Measurements from ENCODE around the gene PLSCR2.
"Not testable (repeated sequence)": the region's sequence is repeated elsewhere in the genome, so short reads cannot be mapped to it uniquely, and the experiment has no call there.

Gene PLSCR2

DNA sequence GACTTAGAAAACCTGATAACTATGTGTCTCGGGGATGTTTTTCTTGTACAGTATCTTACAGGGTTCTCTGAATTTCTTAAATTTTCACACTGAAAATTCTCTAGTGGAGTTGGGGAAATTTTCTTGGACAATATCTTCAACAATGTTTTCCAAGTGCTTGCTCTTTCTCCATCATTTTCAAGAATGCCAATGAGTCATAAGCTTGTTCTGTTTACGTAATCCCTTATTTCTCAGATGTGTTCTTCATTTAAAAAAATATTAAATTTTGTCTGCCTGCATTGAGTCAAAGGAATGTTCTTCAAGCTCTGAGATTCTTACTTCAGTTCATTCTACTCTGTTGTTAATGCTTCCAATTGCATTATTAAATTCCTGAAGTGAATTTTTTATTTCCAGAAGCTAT, 21.9 kb upstream of the PLSCR2 start:
- DNase-seq (ENCODE audit: low read depth in 2 of 3, low spot score in 1 of 3) = no peak

DNA sequence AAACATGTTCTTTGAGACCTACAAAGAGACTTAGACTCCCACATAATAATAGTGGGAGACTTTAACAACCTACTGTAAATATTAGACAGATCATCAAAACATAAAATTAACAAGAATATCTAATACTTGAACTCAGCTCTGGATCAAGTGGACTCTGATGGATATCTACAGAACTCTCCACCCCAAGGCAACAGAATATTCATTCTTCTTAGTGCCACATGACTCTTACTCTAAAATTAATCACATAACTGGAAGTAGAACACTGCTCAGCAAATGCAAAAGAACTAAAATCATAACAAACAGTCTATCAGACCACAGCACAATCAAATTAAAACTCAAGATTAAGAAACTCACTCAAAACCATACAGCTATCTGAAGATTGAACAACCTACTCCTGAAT, 15.9 kb upstream of the PLSCR2 start:
- no peak for DNase-seq (ENCODE audit: low read depth in 2 of 3, low spot score in 1 of 3)

DNA sequence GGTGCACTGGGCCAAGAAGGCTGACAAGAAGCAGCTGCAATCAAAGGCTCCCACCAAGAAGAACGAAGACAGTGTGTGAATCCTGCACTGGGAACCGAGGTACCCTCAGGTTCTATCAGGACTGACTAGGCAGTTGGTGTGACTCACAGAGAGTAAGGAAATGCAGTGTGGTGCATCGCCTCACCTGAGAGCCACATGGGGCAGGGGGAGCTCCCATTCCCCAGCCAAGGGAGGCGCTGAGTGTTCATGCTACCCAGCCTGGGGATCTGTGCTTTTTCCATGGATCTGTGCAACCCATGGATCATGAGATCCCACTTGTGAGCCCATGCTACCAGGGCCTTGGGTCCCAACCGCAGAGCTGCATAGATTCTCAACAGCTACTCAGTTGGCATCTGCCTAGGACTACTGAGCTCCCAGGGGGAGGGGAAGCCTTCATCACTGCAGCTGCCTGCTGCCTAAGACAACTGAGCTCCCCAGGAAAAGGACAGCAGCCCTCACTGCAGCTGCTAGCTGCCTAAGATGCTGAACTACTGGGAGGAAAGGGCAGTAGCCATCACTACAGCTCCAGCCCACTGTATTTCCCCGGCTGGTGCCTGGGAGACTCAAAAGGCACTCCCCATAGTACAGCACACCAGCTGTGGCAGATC, 6.9 kb upstream of the PLSCR2 start:
- no peak for DNase-seq (ENCODE audit: low read depth in 2 of 3, low spot score in 1 of 3)

DNA sequence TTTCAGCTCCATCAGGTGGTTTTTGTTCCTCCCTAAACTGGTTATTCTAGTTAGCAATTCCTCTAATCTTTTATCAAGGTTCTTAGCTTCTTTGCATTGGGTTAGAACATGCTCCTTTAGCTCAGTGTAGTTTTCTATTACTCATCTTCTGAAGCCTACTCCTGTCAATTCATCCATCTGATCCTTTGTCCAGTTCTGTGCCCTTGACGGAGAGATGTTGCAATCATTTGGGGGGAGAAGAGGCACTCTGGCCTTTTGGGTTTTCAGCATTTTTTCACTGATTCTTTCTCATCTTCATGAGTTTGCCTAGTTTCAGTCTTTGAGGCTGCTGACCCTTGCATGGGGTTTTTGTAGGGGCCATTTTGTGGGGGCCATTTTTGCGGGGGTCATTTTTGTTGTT, 5.6 kb upstream of the PLSCR2 start:
- not testable (repeated sequence) for DNase-seq (ENCODE audit: low read depth in 2 of 3, low spot score in 1 of 3)

DNA sequence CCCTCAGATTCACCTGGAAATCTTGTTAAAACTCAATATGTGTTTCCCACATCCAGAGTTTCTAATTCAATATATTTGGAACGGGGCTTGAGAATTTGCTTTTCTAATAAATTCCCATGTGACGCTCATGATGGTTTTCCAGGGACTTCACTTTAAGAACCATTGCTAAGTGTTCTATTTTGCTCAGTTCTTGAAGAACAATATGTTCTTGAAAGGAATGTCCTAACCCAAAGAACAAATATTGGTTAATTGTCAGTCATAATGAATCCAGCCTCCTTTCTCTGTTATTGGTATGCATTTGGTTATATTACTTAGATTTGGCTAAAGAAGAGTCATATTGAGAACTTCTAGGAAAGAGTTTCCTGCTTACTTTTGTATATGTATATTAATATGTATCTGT, 4.4 kb upstream of the PLSCR2 start:
- no peak for DNase-seq (ENCODE audit: low read depth in 2 of 3, low spot score in 1 of 3)

DNA sequence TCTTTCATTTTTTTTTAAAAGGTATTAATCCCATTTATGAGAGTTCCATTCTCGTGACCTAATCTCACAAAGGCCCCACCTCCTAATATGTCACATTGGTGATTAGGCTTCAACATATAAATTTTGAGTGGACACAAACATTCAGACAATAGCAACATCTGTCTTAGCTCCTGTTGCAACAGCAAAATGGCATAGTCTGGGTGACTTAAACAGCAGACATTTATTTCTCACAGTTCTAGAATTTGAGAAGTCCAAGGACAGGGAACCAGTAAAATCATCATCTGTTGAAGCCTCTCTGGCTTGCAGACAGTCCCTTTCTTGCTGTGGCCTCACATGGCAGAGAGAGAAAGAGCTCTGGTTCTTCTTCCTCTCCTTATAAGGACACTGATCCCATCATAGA, 3.2 kb upstream of the PLSCR2 start:
- no peak for DNase-seq (ENCODE audit: low read depth in 2 of 3, low spot score in 1 of 3)

DNA sequence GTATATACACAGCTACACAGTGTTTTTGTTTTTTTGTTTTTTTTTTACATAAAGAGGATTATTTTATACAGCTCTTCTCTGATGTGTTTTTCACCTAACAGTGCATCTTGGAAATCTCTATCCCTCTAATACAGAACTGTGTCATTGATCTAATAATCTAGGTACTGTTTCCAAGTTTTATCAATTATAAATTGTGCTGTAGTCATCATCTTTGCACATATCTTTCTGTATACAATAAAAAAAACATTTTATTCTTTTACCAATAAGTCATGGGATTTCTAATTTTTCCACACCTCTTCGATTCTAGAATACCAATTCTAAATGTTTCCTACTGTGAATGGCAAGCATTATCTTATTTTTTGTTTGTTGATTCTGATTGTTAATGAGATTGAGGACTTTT, 1.7 kb upstream of the PLSCR2 start:
- no peak for DNase-seq (ENCODE audit: low read depth in 2 of 3, low spot score in 1 of 3)

DNA sequence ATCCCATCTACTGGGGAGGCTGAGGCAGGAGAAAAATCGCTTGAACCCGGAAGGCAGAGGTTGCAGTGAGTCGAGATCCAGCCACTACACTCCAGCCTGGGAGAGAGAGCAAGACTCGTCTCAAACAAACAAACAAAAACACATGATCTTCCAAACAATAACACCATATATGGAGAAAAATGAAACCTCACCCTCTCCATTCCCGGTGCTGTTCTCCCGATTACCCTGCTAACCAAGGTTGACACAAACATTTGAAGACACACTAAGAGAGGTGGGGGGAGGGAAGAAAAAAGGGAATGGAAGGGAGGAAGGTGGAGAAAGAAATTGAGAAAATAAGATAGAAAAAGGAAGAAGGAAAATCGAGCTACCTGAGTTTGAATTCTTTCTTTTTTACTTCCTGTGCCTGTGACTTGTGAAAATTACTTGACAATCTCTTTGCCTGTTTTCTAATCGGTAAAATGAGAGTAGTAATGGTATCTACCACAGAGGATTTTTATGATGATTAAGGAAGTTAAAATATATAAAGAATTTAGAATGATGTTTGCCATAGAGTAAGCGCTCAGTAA, 1.1 kb upstream of the PLSCR2 start:
- no peak for DNase-seq (ENCODE audit: low read depth in 2 of 3, low spot score in 1 of 3)

DNA sequence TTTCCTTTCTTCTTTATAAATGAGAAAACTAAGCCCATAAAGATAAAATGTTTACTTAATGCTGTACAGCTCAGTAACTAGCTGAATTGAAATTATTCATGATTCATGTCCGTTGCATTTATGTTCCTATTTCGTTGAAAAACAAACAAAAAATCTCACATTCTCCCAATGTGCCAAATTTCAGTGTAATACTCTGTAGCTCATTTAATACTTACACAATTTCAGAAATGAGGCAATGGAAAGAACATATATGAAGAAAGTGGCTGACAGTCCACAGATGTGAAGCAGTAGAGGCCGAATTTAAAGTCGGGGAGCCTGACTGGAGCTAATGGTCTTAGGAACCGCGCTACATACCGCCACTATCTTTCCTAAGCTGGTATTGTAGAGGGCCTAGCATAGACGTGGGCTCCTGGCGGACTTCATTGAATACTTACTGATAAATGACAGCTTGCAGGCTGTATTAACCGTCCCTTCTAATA, 651 bp downstream of the PLSCR2 start:
- DNase-seq (ENCODE audit: low read depth in 2 of 3, low spot score in 1 of 3) = no peak

DNA sequence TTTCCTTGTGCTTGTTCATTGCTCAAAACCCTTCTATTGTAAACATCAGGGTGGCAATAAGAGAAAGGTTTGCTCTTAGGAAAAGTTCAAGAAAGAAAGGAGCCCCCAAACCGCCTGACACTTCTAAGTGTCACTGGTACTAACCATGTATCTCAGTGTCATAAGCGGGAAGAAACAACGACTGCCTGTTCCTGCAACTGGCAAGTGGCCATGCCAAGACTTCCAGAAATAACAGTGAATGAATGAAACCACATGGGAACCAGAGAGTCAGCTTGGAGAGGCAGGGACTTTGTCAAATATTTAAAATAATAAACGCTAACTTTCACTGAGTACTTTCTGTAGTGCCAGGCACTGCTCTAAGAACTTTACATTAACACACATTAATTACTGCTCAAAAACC, 1.1 kb downstream of the PLSCR2 start:
- no peak for DNase-seq (ENCODE audit: low read depth in 2 of 3, low spot score in 1 of 3)

DNA sequence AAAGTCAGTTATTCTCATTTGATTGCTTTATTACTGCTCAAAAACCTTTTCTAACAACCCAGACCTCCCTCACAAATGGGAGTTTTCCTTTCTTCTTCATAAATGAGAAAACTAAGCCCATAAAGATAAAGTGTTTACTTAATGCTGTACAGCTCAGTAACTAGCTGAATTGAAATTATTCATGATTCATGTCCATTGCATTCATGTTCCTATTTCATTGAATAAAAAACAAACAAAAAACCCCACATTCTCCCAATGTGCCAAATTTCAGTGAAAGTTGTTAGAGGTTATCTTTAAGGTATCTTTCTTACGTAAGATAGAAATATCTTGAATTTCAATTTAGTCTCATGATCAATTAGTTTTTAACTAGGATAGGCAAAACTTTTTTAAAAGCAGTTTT, 2.8 kb downstream of the PLSCR2 start:
- DNase-seq (ENCODE audit: low read depth in 2 of 3, low spot score in 1 of 3) = no peak

DNA sequence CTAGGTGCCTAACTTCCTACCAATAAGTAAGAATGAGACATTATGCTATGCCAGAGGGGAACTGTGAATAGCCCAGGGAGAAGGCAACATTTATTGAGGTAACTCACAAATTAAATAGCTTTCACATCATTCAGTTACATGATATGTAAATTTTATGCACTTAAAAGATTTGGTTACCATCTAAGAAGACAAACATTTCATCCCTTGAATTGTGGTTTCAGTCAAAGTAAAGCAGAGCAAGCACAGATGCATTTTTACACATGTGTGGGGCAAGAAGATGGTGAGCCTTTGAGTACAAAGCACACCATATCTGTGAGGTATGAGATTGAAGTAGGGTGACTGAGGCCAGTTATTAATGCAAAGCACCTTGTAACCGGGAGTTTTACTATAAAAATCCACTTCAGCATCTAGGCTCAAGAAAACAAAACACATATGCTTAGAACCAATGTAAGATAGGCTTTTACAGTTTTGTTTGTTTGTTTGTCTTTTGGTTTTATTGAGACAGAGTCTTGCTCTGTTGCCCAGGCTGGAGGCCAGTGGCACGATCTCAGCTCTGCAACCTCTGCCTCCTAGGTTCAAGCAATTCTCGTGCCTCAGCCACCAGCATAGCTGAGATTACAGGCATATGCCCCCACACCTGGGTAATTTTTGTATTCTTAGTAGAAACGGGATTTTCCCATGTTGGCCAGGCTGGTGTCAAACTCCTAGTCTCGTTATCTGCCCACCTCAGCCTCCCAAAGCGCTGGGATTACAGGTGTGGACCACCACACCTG, 3.5 kb downstream of the PLSCR2 start:
- no peak for DNase-seq (ENCODE audit: low read depth in 2 of 3, low spot score in 1 of 3)

DNA sequence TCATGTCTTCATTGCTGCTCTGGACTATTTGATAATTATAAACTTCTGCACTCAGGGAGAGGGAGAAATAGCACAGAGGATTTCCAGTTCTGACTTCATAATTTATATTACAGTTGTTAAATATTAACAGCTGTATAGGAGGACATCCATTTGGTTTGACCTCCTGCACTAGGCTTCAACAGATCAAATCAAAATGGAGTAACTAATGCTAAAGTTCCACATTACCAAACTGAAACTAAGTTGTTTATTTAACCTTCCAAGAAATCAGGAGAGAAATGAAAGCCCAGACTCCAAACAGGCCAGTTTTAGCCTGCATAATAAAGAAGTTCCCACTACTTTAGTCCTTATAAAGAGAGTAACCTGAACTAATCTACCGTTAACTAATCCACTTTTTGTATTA, 4.6 kb downstream of the PLSCR2 start:
- no peak for DNase-seq (ENCODE audit: low read depth in 2 of 3, low spot score in 1 of 3)

DNA sequence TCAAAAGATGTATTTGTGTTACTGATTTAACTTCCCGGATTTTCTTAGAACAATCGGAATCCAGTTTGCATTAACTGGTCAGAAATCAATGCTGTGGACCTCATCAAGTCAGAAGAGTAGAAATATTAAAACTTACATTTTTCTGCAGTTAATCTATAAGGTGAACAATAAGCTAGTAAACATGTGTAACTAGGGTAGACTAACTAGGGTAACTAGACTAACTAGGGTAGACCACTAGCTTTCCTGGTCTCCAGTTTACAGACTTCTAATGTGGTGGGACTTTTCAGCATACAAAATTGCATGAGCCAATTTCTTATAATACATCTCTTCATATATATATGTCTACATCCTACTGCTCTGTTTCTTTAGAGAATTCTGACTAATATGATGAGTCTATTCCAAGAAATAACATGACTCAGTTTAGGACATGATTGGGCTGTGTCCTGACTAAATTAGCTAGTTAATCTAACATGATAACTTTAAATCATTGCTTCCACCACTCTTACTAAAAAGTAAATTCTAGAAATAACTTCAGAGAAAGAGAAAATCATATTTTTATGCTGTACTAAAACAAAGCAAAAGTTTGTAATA, 5.3 kb downstream of the PLSCR2 start:
- DNase-seq (ENCODE audit: low read depth in 2 of 3, low spot score in 1 of 3) = no peak

DNA sequence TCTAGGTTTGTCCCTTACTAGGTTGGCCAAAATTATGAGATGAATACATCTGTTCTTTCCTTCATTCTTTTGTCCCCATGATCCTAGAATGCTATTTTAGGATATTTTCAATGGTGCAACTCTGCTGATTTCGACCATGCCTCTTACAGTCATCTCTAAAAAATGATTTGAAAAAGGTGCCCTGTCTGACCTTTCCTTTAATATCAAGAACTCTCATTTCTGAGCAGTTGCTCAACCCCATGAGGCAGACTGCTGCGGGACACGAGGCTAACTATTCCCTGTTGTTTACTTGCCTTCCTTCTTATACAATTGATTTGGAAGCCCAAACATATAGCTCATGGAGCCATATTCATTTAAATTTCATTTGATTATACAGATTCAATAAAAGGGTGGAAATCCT, 14.6 kb downstream of the PLSCR2 start:
- no peak for DNase-seq (ENCODE audit: low read depth in 2 of 3, low spot score in 1 of 3)

DNA sequence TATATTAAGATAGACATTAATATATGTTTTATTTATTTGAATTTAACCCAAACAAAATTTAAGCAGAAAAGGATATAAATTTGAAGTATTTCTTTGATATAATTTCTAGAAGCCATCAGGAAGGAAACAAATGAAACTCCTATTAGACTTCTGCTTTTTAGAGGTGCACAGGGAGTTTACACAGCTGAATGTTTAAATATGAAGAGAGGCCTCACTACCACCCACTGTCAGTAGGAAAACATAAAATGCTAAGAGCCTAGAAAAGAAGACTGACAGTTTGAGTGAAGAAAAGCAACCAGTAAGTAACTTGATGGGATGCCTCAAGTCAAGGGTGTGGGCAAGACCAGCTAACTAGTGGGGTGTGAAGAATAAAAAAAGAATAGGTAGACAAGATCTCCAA, 19.7 kb downstream of the PLSCR2 start:
- DNase-seq (ENCODE audit: low read depth in 2 of 3, low spot score in 1 of 3) = no peak

DNA sequence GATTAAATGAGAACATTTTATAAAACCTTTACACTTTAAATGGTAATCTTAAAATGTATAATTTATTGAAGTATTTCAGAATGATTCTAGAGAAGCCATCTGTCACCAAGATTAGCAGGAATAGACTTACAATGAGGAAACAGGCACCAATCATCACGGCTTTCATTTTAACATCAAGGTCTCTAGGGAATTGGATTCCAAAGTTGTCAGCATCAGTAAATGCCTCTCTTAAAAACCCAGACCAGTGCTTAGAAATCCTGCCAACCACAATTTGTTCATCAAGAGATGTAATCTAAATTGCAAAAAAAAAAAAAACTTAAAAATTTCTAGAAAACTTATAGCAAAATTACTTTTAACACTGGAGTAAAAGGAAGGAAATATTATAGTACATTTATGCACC, 20.3 kb downstream of the PLSCR2 start:
- no peak for DNase-seq (ENCODE audit: low read depth in 2 of 3, low spot score in 1 of 3)

DNA sequence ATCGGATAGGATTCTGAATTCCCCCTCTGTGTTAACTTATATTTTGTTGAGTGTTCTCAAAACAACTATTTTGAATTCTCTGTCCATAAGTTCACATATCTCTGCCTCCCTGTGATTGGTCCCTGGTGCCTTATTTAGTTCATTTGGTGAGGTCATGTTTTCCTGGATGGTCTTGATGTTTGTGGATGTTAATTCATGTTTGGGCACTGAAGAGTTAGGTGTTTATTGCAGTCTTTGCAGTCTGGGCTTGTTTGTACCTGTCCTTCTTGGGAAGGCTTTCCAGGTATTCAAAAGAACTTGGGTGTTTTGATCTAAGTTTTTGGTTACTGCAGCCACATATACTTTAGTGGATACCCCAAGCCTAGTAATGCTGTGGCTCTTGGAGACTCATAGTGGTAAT, 23.3 kb downstream of the PLSCR2 start:
- no peak for DNase-seq (ENCODE audit: low read depth in 2 of 3, low spot score in 1 of 3)

DNA sequence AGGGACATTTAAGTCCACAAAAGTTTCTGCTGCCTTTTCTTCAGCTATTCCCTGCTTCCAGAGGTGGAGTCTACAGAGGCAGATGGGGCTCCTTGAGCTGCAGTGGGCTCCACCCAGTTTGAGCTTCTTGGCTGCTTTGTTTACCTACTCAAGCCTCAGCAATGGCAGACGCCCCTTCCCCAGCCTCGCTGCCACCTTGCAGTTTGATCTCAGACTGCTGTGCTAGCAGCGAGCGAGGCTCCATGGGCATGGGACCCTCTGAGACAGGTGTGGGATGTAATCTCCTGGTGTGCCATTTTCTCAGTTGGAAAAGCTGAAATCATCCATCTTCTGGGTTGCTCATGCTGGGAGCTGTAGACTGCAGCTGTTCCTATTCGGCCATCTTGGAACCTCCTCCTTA, 29.1 kb downstream of the PLSCR2 start:
- DNase-seq (ENCODE audit: low read depth in 2 of 3, low spot score in 1 of 3) = not testable (repeated sequence)

DNA sequence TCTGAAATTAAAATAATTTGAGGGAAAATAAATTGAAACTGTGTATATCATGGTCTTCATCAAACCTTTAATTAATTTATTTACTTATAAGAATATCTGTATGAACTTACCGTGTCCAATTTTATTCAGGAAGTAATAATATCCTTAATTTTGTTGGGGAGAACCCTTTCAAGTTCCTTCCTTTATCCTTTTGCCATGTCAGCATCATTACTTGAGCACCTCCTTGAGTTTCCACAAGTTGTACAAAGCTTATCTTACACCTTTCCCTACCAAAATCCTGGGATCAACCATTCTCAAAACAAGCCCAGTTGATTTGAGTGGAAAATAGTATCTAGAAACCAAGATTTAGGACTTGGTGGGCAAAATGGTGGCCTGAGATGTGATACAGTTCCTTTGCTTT, 37.3 kb downstream of the PLSCR2 start:
- DNase-seq (ENCODE audit: low read depth in 2 of 3, low spot score in 1 of 3) = no peak

DNA sequence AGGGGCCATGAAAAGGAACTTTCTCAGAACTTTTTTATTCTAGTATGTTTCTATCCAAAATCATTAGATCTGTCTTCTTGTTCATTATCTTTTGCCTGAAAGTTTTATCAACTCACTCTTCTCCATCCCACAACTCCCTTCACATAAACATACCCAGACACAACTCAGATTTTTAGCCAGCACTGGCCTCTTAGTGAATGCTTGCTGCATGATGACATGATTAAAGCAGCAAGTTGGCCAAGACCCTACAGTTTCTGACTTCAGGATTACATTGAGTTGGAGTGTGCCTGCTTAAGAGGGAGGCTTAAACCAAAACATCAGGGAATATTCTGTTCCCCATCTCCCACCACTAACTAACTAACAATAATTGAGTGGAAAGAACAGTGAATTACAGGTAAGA, 38.1 kb downstream of the PLSCR2 start:
- DNase-seq (ENCODE audit: low read depth in 2 of 3, low spot score in 1 of 3) = no peak

DNA sequence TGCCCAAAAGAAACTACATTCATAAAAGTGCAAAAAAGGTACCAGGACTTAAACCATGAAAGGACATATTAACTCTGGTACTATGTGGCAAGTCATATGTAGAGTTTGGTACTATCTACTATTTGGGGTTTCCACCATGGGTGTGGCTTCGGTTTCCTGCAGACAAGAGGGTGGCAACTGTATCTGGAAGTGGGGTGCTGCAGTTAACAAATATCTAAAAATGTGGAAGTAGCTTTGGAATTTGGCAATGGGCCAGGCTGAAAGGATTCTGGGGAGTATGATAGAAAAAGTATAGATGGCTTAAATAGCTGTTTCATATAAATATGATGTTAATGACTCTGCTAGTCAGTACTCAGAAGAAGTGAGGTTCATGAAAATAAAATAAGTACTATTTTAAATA, 44.0 kb downstream of the PLSCR2 start:
- DNase-seq (ENCODE audit: low read depth in 2 of 3, low spot score in 1 of 3) = no peak

Measured in stimulated activated CD4-positive, alpha-beta T cell treated with anti-CD3 and anti-CD28 coated beads, Interleukin-12 subunit alpha, Interleukin-12 subunit beta, amount 100 ng/mL, for 48 hours (primary cell).